Lung (tissue), 12 donors: ENCODE data around the gene MINDY2. TPM values are rescaled to one million over a fixed set of nuclear protein-coding genes. Genes with fewer than 3 reads are reported as not detected.
A peak's percentile ranks its signal among the peaks of the same experiment; 100 is the strongest.

Experiments
- ATAC-seq: fragments of 200-7000 bp; cut with Tn5 transposase; one replicate; pipeline ENCODE4 v1.9.1; 2020; ENCODE audit warnings: moderate number of reproducible peaks; ENCODE audit not compliant: insufficient read depth, low FRiP score
- DNase-seq, 3 donors: peaks; one replicate each; pipeline ENCODE4 v3.0.0-alpha.2; 2013 to 2017
- H3K27ac ChIP-seq, 2 donors: one replicate each; pipeline ENCODE4 v1.5.1; 2013; ENCODE audit warnings: mild to moderate bottlenecking in 2 of 2, moderate library complexity in 2 of 2, control low read depth in 1 of 2, inconsistent platforms in 1 of 2, low read depth in 1 of 2, low read length in 1 of 2
- H3K27me3 ChIP-seq, 3 donors: one replicate each; pipeline ENCODE4 v1.5.1; 2013; ENCODE audit warnings: low read length in 2 of 3; ENCODE audit not compliant: control insufficient read depth in 3 of 3, insufficient read depth in 3 of 3
- H3K36me3 ChIP-seq, 4 donors: one replicate each; pipeline ENCODE4 v1.5.1; 2013; ENCODE audit warnings: low read length in 4 of 4, mild to moderate bottlenecking in 1 of 4, moderate library complexity in 1 of 4; ENCODE audit not compliant: control insufficient read depth in 4 of 4, insufficient read depth in 4 of 4
- H3K4me1 ChIP-seq, 5 donors: one replicate each; pipeline ENCODE4 v1.5.1; 2013; ENCODE audit warnings: low read length in 5 of 5, mild to moderate bottlenecking in 2 of 5, moderate library complexity in 1 of 5; ENCODE audit not compliant: control insufficient read depth in 5 of 5, insufficient read depth in 5 of 5
- H3K4me3 ChIP-seq: one replicate; pipeline ENCODE4 v1.5.1; 2013; ENCODE audit warnings: mild to moderate bottlenecking, control low read depth, moderate library complexity
- H3K9ac ChIP-seq, 2 donors: one replicate each; pipeline ENCODE4 v1.5.1; 2013; ENCODE audit warnings: low read length in 2 of 2, control low read depth in 1 of 2; ENCODE audit not compliant: insufficient read depth in 1 of 2
- H3K9me3 ChIP-seq, 4 donors: one replicate each; pipeline ENCODE4 v1.5.1; 2013; ENCODE audit warnings: low read length in 3 of 4, mild to moderate bottlenecking in 1 of 4, moderate library complexity in 1 of 4; ENCODE audit not compliant: control insufficient read depth in 4 of 4, insufficient read depth in 3 of 4
- WGBS, 2 donors: extraction: QIAGEN DNeasy Blood & Tissue Kit; methylation state at CpG; one replicate each; pipeline ENCODE4 v1.1.7; 2013; 5-methylcytosine and 5-hydroxymethylcytosine counted together
- polyA plus RNA-seq, 2 donors: library from polyadenylated mRNA; stranded (reverse); fragments of 200-250 nt; gene quantifications; one replicate each; pipeline ENCODE4 v1.2.1, GENCODE V29; 2013
- total RNA-seq, 2 donors: library from RNA; depleted of rRNA in 1 of 2; stranded (reverse); fragments of >200 nt in 1 of 2; gene quantifications; one replicate each; pipeline ENCODE4 v1.2.1, GENCODE V29; 2014 to 2021
- TF ChIP-seq, protein P1 (sequence below): IDR thresholded peaks from 2 replicates; pipeline ENCODE4 v1.5.1; 2012; ENCODE audit warnings: mild to moderate bottlenecking; ENCODE audit errors: control extremely low read depth, extremely low read depth
- donor health status: control.
- donor health status: control.
- donor health status: Bipolar disorder and iron deficiency.
- donor health status: healthy.
- donor health status: DM: yes; HTN: yes; CAD: no.

The MINDY2 gene
- total and polyA plus RNA-seq, 4 donors = 4.1 to 37.9 (median 15.3) TPM

DNA sequence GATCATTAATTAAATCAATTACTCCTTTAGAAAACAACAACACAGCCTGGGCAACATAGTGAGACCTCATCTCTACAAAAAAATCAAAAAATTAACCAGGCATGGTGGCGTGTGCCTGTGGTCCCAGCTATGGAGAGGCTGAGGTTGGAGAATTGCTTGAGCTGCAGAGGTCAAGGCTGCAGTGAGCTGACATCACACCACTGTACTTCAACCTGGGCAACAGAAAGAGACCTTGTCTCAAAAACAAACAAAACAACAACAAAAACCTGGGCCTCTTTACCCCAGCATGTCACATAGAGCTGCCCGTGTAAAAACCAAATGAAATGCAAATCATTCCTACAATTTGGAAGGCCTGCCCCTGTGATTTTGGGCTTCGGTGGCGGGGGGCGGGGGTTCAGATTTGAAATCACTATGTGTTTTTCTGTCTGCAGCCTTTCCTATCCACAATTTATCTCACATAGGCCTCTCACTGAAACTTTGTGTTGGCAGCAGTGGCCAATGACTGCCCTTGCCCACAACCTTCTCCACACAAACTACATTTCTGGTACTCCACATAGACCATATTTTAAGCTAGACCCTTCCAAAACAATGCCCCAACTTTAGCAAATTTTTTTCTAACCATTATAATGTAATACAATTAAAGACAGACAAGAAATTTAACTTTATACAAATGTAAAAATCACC, 28.1 kb upstream of the MINDY2 start:
- ATAC-seq (peak; percentile 41), DNase-seq (no peak)
- H3K36me3 ChIP-seq = no peaks in the 10 kb centered on the region
- no peaks in the 10 kb centered on the region for H3K27me3 ChIP-seq
- peaks cover 7 to 40% (median 9%) of the 10 kb centered on the region in 5 donors for H3K4me1 ChIP-seq
- H3K27ac ChIP-seq = peak overlapping the region; percentile 33 to 61
- H3K9ac ChIP-seq = no peak overlapping the region
- H3K9me3 ChIP-seq = no peaks in the 10 kb centered on the region
- TF ChIP-seq, protein P1, sequence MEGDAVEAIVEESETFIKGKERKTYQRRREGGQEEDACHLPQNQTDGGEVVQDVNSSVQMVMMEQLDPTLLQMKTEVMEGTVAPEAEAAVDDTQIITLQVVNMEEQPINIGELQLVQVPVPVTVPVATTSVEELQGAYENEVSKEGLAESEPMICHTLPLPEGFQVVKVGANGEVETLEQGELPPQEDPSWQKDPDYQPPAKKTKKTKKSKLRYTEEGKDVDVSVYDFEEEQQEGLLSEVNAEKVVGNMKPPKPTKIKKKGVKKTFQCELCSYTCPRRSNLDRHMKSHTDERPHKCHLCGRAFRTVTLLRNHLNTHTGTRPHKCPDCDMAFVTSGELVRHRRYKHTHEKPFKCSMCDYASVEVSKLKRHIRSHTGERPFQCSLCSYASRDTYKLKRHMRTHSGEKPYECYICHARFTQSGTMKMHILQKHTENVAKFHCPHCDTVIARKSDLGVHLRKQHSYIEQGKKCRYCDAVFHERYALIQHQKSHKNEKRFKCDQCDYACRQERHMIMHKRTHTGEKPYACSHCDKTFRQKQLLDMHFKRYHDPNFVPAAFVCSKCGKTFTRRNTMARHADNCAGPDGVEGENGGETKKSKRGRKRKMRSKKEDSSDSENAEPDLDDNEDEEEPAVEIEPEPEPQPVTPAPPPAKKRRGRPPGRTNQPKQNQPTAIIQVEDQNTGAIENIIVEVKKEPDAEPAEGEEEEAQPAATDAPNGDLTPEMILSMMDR = no peak
- no peak overlapping the region for H3K4me3 ChIP-seq
- WGBS, 2 donors = 86 to 93% methylated on average over 5 of the region's 5 CpGs

- H3K4me3 ChIP-seq = no peak overlapping the region
These were observed 24.9 kb upstream of the MINDY2 start for GRCh38 chr15:58746174-58746573.

DNA sequence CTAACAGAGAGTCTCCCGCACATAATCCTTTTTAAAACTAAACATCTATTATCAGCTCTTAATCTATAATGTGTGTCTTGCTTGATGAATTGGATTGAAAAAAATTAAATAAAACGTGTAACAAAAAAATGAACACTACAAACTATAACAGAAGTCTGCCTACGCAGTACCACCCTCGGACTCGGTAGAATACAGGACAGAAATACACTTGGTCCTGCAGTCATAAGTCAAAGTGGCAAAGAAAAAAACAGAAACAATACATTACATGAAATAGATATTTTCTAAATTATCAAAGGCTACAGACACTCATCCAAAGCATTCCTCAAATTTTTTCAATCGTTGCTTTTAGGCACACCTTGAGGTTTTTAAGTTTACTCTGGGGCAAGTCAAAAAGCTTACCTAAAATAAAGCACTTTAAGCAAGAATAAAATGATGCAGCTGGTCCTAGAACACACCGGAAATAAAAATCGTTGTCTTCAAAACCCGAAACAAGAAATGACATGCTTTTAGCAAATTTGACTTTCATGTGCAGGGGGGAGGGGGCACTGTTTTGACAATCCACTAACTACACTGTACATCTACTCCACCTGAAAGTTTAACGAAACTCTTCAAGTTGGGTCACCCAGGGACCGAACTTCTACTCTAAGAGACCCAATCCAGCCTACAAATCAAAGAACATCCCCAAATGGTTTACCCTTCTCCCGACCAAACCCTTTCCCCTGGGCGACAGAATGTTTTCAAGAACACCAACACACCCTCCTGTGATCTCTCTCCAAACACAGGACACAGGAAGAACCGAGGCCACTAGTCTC, 22.9 kb upstream of the MINDY2 start:
- WGBS, 2 donors = 5 to 7% methylated on average over 14 of the region's 14 CpGs
- peak overlapping the region; percentile 97 to 98 for H3K27ac ChIP-seq
- H3K4me1 ChIP-seq = peaks cover 0 to 31% (median 13%) of the 10 kb centered on the region in 5 donors
- ATAC-seq (no peak), DNase-seq (peak in 2 of 3 donors; percentile 42 to 45)
- no peaks in the 10 kb centered on the region for H3K9me3 ChIP-seq
- peak overlapping the region; percentile 82 to 90 for H3K9ac ChIP-seq
- no peaks in the 10 kb centered on the region for H3K36me3 ChIP-seq
- peak overlapping the region; percentile 84 for H3K4me3 ChIP-seq
- TF ChIP-seq, protein P1 = no peak
- no peaks in the 10 kb centered on the region for H3K27me3 ChIP-seq

More at GRCh38 chr15:58746174-58746573, 24.9 kb upstream of the MINDY2 start:
- no peak overlapping the region for H3K9ac ChIP-seq
- DNase-seq (no peak), ATAC-seq (no peak)
- TF ChIP-seq, protein P1 = no peak
- H3K9me3 ChIP-seq = no peaks in the 10 kb centered on the region
- no peaks in the 10 kb centered on the region for H3K36me3 ChIP-seq
- H3K27ac ChIP-seq = no peak overlapping the region
- peaks cover 0 to 32% (median 13%) of the 10 kb centered on the region in 5 donors for H3K4me1 ChIP-seq
- 90 to 92% methylated on average over 1 of the region's 1 CpG for WGBS, 2 donors
- H3K27me3 ChIP-seq = no peaks in the 10 kb centered on the region
